Panc1 (cell line): Measurements from ENCODE around the gene EPHB2. TPM values are rescaled to one million over a fixed set of nuclear protein-coding genes. Genes with fewer than 3 reads are reported as not detected.

Experiments
- ATAC-seq: fragments of 200-7000 bp; cut with Tn5 transposase; 2 replicates; pipeline ENCODE4 v1.9.1; 2020; ENCODE audit warnings: mild to moderate bottlenecking, moderate library complexity
- BruUV-seq: library from RNA; stranded (reverse); fragments of 400-500 nt; replicated peaks from 2 replicates; lab custom pipeline; 2021; lab: Mats Ljungman, UMichigan
- CTCF ChIA-PET: fragments of 300-600 bp; sonication (Branson Sonifier 250); formaldehyde crosslinking; loops from one replicate; lab custom pipeline; 2022; ENCODE audit warnings: antibody characterized with exemption; lab: Charles Lee
- POLR2A ChIA-PET: fragments of 300-600 bp; sonication (Branson Sonifier 250); formaldehyde crosslinking; loops from one replicate; lab custom pipeline; 2022; ENCODE audit warnings: antibody characterized with exemption; lab: Charles Lee
- DNase-seq: peaks from one replicate; pipeline ENCODE4 v3.0.0-alpha.2; 2010; ENCODE audit warnings: low read depth, low spot score
- H3K27ac ChIP-seq: 2 replicates; pipeline ENCODE4 v1.5.1; 2011; ENCODE audit warnings: mild to moderate bottlenecking, low read length, inconsistent platforms
- H3K27me3 ChIP-seq: fragments of 200-500 bp; sonication (Bioruptor generic); 2 replicates; pipeline ENCODE4 v1.6.0; 2014; ENCODE audit warnings: low read length, inconsistent platforms; ENCODE audit not compliant: control insufficient read depth, insufficient read depth
- H3K36me3 ChIP-seq: fragments of 200-500 bp; sonication (Bioruptor generic); 2 replicates; pipeline ENCODE4 v1.5.1; 2014; ENCODE audit warnings: inconsistent platforms, mild to moderate bottlenecking, low read length, moderate library complexity; ENCODE audit not compliant: control insufficient read depth, insufficient read depth
- H3K4me1 ChIP-seq: 2 replicates; pipeline ENCODE4 v1.5.1; 2011; ENCODE audit warnings: inconsistent platforms, mild to moderate bottlenecking, low read length, moderate library complexity; ENCODE audit not compliant: control insufficient read depth, insufficient read depth
- H3K4me3 ChIP-seq, 2 experiments: 2 replicates each; pipeline ENCODE4 v1.5.1; 2011 to 2012; ENCODE audit warnings: low read depth in 2 of 2, low read length in 2 of 2, mild to moderate bottlenecking in 2 of 2, inconsistent platforms in 1 of 2, moderate library complexity in 1 of 2
- H3K9me3 ChIP-seq: fragments of 200-500 bp; sonication (Bioruptor generic); 2 replicates; pipeline ENCODE4 v1.5.1; 2014; ENCODE audit warnings: low read depth, mild to moderate bottlenecking, inconsistent platforms, low read length, moderate library complexity; ENCODE audit not compliant: control insufficient read depth, insufficient read depth
- POLR2AphosphoS5 ChIP-seq: IDR thresholded peaks from 2 replicates; pipeline ENCODE4 v1.6.1; 2012; ENCODE audit warnings: mild to moderate bottlenecking, low read depth, low read length, moderate library complexity
- SIN3A ChIP-seq: IDR thresholded peaks from 2 replicates; pipeline ENCODE4 v1.6.1; 2012; ENCODE audit warnings: low read depth, mild to moderate bottlenecking, low read length, moderate library complexity, borderline replicate concordance; ENCODE audit not compliant: insufficient read depth
- TCF7L2 ChIP-seq: IDR thresholded peaks from 2 replicates; pipeline ENCODE4 v1.6.1; 2011; ENCODE audit warnings: mild to moderate bottlenecking, low read depth, low read length, inconsistent platforms
- in situ Hi-C: cut with HindIII; loops from 2 replicates; pipeline ENCODE4 v1.10.0; 2016; ENCODE audit warnings: low sequenced_read_pairs, low pct_unique_long_range_greater_than_20kb
- intact Hi-C: fragments of 100-400 bp; cut with micrococcal nuclease; formaldehyde crosslinking; loops from one replicate; pipeline ENCODE4 v1.10.0; 2022; ENCODE audit not compliant: unreplicated experiment
- total RNA-seq: library from RNA; stranded (reverse); gene quantifications from one replicate; pipeline ENCODE4 v1.2.1, GENCODE V29; 2021; ENCODE audit not compliant: unreplicated experiment
- TF ChIP-seq, protein P1 (sequence below), 2 experiments: IDR thresholded peaks; 2 replicates each; pipeline ENCODE4 v1.6.1; 2011 to 2012; ENCODE audit warnings: low read depth in 2 of 2, control low read depth in 1 of 2, low read length in 1 of 2, mild to moderate bottlenecking in 1 of 2, moderate library complexity in 1 of 2; ENCODE audit not compliant: insufficient read depth in 1 of 2
- TF ChIP-seq, protein P2 (sequence below): fragments of 450-650 bp; IDR thresholded peaks from 2 replicates; pipeline ENCODE4 v1.5.1; 2017; ENCODE audit warnings: mild to moderate bottlenecking

Gene EPHB2
- total RNA-seq, 1 experiment from 2014 or later, result 29.0 TPM

DNA sequence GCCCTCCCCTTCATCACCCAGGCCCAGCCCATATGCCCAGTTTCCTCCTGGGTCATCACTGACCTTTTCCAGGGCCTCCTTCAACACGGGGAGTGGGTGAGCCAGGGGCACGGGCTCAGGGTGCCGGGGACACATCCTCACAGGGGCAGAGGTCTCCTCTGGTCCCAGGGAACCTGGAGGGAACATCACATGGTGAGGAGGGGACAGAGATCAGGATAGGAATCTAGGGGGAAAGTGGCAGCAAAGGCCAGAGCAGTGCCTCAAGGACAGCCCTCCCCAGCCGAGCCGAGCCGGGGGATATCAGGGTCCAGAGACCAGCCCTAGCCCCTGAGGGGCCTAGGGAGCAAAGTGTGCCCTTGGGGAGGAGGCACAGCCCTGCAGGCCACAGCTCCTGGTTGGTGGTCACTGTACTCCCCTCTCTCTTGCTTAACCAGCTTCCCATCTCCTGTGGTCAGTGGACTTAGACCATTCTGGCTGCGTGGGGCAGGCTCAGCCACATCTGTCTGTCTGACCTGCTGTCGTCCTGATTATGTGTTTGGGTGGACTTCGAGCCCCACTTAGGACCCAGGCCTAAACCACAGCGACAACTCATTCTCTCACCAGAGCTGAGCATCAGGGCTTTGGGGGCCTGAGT lies 252.5 kb downstream of the EPHB2 start:
- POLR2A ChIA-PET, result no interaction called here

DNA sequence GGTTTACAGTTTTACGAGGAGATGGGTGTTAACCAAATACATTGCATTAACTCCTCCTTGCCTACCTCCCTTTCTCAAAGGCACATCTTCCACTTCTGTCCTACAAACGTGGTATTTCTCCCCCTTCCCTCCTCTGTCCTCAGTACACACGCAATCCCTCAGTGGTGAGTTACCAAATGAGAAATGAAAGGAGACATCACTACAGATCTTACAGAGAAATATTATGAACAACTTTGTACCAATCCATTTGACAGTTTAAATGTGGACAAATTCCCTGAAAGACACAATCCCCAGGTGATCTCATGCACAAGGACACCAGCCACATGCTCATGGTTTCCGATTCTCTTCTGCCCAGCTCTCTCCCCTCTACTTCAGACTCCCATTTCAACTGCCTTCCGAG lies 255.7 kb downstream of the EPHB2 start:
- ChIA-PET CTCF (interaction anchor here (1.1 kb wide), 1 partner anchor 13 kb away, joined by 6 read pairs; no protein-coding TSS in a partner anchor), POLR2A (no interaction called here)
- no peak for ATAC-seq

More for the DNA sequence above, 252.5 kb downstream of the EPHB2 start:
- Histone ChIP-seq H3K27ac (no peak overlapping the region), H3K27me3 (peaks cover 5% of the 10 kb centered on the region), H3K9me3 (no peaks in the 10 kb centered on the region), H3K4me1 (no peaks in the 10 kb centered on the region), H3K36me3 (no peaks in the 10 kb centered on the region), H3K4me3 (no peak overlapping the region)
- no TSS peak for BruUV-seq
- CTCF ChIA-PET, result interaction anchor here (0.6 kb wide), 1 partner anchor 499 kb away, joined by 3 read pairs; no protein-coding TSS in a partner anchor
- in situ Hi-C loops, result no loop called here
- TF ChIP-seq, protein P1, sequence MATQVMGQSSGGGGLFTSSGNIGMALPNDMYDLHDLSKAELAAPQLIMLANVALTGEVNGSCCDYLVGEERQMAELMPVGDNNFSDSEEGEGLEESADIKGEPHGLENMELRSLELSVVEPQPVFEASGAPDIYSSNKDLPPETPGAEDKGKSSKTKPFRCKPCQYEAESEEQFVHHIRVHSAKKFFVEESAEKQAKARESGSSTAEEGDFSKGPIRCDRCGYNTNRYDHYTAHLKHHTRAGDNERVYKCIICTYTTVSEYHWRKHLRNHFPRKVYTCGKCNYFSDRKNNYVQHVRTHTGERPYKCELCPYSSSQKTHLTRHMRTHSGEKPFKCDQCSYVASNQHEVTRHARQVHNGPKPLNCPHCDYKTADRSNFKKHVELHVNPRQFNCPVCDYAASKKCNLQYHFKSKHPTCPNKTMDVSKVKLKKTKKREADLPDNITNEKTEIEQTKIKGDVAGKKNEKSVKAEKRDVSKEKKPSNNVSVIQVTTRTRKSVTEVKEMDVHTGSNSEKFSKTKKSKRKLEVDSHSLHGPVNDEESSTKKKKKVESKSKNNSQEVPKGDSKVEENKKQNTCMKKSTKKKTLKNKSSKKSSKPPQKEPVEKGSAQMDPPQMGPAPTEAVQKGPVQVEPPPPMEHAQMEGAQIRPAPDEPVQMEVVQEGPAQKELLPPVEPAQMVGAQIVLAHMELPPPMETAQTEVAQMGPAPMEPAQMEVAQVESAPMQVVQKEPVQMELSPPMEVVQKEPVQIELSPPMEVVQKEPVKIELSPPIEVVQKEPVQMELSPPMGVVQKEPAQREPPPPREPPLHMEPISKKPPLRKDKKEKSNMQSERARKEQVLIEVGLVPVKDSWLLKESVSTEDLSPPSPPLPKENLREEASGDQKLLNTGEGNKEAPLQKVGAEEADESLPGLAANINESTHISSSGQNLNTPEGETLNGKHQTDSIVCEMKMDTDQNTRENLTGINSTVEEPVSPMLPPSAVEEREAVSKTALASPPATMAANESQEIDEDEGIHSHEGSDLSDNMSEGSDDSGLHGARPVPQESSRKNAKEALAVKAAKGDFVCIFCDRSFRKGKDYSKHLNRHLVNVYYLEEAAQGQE (IDR thresholded peaks at IDR 0.05; ENCODE audit: insufficient read depth in 1 of 2, low read depth in 2 of 2, low read length in 1 of 2), result no peak
- no peak for TF ChIP-seq TCF7L2
- TF ChIP-seq SIN3A, result no peak
- TF ChIP-seq, protein P2, sequence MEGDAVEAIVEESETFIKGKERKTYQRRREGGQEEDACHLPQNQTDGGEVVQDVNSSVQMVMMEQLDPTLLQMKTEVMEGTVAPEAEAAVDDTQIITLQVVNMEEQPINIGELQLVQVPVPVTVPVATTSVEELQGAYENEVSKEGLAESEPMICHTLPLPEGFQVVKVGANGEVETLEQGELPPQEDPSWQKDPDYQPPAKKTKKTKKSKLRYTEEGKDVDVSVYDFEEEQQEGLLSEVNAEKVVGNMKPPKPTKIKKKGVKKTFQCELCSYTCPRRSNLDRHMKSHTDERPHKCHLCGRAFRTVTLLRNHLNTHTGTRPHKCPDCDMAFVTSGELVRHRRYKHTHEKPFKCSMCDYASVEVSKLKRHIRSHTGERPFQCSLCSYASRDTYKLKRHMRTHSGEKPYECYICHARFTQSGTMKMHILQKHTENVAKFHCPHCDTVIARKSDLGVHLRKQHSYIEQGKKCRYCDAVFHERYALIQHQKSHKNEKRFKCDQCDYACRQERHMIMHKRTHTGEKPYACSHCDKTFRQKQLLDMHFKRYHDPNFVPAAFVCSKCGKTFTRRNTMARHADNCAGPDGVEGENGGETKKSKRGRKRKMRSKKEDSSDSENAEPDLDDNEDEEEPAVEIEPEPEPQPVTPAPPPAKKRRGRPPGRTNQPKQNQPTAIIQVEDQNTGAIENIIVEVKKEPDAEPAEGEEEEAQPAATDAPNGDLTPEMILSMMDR, result no peak
- no peak for TF ChIP-seq POLR2AphosphoS5
- ATAC-seq (no peak), DNase-seq (no peak)
- intact Hi-C loops, result no loop called here

More for the DNA sequence above, 255.7 kb downstream of the EPHB2 start:
- TF ChIP-seq TCF7L2 (no peak), POLR2AphosphoS5 (no peak), SIN3A (no peak)
- TF ChIP-seq, protein P2, result no peak
- TF ChIP-seq, protein P1 (IDR thresholded peaks at IDR 0.05; ENCODE audit: insufficient read depth in 1 of 2, low read depth in 2 of 2, low read length in 1 of 2), result no peak
- H3K4me3 ChIP-seq, result no peak overlapping the region
- no peak overlapping the region for H3K27ac ChIP-seq
- peaks cover 14% of the 10 kb centered on the region for H3K27me3 ChIP-seq
- BruUV-seq, result no TSS peak
- no peak for DNase-seq
- no peaks in the 10 kb centered on the region for H3K36me3 ChIP-seq
- H3K9me3 ChIP-seq, result no peaks in the 10 kb centered on the region
- in situ Hi-C loops, result no loop called here
- H3K4me1 ChIP-seq, result no peaks in the 10 kb centered on the region
- intact Hi-C loops, result loop anchor here (5.0 kb wide), 1 partner anchor 299 kb away; no protein-coding TSS in a partner anchor
